Stimulated activated CD8-positive, alpha-beta memory T cell treated with anti-CD3 and anti-CD28 coated beads, Interleukin-15, amount 100 ng/mL, for 24 hours (primary cell): ENCODE measurements around the gene ZNF555.
"Not testable (repeated sequence)": the region's sequence is repeated elsewhere in the genome, so short reads cannot be mapped to it uniquely, and the experiment has no call there.

Experiments
- DNase-seq: peaks from one replicate; pipeline ENCODE4 v3.0.0-alpha.2; 2020; ENCODE audit warnings: low read depth

Gene ZNF555

DNA sequence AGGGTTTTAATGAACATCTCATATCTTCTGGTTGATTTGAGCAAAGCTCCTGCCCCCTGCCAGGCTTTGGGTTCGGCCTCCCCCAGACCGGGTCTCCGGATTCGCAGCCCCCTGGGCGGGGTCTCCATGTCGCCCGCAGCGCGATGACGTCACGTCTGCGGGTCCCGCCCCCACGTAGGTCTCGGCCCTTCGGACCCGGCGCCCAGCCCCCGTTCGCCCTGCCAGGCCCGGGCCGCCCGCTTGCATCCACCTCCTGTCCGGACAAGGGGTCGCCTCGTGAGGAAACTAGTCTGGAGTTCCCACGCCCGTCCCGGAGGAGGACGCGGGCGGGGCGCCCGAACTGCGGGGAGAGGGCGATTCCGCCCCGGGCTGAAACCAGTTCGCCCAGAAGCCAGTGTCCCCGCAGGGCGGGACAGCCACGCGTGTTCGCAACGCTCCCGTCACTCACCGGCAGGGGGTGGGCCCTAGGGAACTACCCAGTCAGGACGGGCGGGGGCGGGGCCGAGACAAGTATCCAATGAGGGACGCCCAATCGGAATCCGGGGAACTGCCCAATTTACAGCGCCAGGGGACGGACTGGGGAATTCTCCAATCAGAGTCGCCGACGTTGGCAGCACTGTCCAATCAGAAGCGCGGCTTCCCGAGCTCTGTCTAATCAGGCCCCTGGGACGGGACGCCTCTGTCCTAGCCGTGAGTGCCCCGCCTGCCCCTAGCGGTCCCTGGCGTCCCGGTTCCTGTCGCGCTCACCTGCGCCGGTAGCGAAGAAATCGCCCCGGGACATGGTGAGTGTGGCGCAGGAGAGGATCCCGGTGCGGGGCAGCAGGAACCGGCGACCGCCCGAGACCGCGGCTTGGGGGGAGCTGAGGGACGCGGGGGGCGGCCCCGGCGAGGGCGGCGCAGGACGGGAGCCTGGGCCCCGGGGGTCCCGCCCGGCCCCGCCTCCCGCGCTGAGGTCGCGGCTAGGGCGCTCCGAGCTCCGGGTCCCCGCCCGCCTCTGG lies at the start of gene ZNF555:
TSS of gene ZNF555 (plus strand) at position 682 of the 998 bp plus-strand sequence. CDS start at position 780, 98 bp downstream.
- peak; percentile 82 for DNase-seq

DNA sequence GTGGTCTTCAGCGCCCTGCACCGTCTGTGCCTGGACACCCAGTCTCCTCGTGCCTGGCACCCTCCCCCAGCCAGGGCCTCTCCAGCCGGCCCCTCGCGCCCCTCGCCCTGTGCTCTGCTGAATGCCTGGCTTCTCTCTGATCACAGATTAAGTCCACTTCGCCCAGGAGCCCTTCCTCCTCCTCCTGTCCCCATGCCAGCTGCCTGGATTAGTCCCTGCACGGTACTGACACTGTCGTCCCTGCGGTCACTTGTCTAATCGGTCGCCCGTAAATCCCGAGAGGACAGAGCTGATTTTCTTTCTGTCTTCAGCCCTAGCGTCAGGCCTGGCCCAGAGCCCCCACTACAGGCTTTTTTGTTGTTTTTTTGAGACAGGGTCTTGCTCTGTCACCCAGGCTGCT lies 49.4 kb upstream of the ZNF555 start:
- no peak for DNase-seq

DNA sequence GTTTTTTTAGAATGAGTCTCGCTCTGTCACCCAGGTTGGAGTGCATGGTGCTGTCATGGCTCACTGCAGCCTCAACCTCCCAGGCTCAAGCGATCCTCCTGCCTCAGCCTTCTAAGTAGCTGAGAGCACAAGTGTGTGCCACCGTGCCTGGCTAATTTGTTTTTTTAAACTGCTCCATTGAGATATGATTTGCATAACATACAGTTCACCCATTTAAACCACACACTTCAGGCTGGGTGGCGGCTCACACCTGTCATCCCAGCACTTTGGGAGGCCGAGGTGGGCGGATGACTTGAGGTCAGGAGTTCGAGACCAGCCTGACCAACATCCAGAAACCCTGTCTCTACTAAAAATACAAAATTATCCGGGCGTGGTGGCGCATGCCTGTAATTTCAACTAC lies 48.6 kb upstream of the ZNF555 start:
- not testable (repeated sequence) for DNase-seq

DNA sequence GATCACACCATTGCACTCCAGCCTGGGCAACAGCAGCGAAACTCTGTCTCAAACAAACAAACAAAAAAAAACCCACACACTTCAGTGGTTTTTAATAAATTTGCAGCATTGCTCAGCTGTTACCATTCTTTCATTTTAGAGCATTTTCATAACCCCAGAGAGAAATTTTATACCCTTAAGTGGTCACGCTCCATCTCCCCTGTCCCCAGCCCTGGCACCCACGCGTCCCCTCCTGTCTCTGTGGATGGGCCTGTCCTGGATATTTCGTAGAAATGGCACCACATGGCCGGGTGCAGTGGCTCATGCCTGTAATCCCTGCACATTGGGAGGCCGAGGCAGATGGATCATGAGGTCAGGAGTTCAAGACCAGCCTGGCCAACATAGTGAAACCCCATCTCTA lies 48.1 kb upstream of the ZNF555 start:
- no peak for DNase-seq

DNA sequence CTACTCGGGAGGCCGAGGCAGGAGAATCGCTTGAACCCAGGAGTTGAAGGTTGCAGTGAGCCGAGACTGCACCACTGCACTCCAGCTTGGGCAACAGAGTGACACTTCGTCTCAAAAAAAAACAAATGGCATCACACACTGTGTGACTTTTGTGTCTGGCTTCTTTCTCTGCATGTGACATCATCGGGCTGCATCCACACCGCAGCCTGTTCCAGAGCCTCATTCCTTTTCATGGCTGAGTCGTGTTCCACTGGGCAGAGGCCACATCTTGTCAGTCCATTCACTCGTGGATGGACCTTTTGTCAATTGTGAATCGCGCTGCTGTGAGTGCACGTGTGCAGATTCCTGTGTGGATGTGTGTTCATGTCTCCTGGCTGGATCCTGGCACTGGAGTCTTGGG lies 47.7 kb upstream of the ZNF555 start:
- DNase-seq: no peak

DNA sequence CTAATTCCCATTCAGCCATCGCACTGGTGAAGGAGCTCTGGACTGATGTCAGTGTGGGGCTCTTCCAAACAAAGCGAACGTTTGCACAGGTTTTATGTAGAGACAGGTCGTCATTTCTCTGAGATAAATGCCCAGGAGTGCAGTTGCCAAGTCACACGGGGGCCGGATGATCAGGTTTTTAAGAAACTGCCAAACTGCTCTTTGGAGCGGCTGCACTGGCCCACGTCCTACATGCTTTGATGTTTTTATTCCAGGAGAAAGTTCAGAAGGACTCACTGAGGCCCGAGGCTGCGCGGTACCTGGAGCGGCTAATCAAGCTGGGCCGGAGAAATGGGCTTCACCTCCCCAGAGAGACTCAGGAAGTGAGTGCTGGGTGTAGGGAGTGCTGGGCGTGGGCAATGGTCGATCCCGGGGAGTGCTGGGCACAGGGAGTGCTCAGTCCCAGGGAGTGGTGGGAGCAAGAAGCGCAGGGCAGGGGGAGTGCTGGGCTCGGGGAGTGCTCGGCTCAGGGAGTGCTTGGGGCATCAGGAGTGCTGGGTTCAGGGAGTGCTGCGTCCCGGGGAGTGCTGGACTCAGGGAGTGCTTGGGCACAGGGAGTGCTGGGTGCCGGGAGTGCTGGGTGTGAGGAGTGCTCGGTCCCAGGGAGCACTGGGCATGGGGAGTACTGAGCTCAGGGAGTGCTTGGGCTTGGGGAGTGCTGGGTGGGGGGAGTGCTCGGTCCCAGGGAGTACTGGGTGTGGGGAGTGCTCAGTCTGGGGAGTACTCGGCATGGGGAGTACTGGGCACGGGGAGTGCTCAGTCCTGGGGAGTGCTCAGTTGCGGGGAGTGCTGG lies 45.2 kb upstream of the ZNF555 start:
- no peak for DNase-seq

DNA sequence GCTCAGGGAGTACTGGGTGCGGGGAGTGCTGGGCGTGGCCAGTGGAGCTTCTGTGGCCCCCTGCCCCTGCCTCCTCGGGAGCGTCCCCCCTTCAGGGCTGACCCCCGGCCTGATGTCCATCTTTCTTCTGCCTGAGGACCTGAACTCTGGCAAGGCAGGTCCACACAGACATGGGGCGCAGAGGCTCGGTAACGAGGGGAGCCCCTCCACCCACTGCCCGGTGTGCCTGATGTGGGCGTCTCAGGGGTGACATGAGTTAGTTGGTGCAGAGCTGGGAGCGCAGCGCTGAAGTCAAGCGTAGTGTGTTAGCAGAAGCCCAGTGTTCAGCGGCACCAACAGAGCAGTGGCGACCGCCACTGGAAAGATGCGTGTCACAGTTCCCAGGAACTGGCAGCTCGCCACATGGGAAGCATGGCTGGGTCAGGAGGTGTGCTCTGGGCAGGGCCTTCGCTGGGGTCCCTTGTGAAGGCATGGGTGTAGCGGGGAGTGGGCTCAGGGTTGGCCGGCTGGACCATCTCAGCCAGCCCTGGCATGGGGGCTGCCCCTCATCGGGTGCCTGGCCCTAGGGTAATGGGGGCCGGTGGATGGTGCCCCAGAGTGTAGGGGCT lies 44.5 kb upstream of the ZNF555 start:
- DNase-seq: no peak

DNA sequence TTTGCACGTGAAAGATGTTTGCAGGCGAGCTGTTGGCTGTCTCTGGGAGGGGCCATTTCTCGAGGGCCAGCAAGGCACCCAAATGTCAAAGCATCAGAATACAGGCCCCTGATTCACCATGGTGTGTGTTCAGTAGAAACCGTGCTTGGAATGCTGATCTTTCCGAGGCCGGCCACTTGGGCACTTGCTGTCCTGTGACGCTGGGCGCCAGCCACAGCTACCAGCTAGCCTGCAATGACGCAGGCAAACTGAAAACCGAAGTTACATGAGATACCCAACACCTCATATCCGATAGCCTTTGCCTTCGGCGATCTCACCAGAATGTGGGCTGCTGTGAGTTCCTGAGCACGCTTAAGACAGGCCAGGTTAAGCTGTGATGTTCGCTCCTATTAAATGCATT lies 44.0 kb upstream of the ZNF555 start:
- DNase-seq: no peak

DNA sequence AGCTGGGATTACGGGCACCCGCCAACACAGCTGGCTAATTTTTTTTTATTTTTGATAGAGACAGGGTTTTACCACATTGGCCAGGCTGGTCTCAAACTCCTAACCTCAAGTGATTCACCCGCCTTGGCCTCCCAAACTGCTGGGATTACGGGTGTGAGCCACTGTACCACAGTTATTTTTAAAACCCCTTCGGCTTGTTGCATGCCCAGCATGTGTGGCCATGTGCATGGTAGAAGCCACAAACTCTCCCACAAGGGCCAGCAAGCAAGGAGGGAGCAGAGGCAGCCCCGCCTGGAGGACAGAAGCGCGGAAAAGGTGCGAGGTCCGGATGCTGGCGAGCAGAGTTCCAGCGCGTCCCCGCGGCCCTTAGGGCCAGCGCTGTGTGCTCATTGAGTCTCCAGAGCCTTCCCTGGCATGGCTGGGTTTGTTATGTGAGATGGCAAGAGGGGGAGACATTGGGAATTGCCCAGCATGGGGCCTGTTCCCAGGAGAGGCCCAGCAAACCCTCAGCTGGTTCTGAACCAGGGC lies 43.1 kb upstream of the ZNF555 start:
- DNase-seq: no peak

DNA sequence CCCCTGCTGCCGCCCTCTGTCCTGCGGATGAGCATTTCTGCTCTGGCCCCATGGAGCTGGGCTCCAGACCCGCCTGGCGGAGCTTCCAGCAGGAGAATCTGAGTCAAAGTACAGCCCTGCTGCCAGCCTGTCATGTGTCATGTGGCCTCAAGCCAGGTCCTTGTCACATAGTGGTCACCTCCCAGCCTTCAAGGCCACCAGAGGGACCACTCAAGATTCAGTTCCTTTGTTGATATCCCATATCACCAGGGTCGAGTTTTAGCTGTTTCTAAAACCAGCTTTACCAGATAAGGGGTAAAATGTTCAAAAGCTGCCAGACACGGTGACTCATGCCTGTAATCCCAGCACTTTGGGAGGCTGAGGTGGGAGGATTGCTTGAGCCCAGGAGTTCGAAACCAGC lies 42.5 kb upstream of the ZNF555 start:
- no peak for DNase-seq

DNA sequence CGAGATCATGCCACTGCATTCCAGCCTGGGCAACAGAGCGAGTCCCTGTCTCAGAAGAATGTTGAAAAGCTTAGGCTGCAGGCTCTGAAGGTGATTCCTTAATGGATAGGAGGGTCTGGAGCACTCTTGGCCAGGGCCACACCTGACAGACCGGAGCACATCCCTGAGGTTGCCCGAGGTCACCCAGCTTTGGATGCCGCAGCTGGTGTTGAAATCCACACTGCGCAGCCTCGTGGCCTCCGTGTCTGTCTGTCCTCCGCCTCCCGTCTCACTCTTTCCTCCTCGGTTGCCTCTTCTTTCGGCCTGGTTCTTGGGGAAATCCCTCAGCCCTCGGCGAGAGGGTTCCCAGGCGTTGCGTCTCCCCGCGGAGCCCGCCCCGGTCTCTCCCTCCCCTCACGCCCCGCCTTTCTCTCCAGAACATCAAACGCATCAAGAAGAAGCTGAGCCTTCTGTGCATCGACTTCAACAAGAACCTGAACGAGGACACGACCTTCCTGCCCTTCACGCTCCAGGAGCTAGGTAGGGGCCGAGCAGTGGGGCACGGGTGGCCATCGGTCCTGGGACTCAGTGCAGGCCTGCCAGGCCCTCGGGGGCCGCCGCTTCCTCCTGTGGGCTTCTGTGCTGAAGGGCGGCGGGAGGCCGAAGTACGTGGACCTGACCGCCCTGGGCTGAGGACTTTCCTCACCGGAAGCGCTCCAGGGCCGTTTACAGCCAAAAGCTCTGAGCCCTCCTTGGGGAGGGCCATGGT lies 41.8 kb upstream of the ZNF555 start:
- DNase-seq: no peak

DNA sequence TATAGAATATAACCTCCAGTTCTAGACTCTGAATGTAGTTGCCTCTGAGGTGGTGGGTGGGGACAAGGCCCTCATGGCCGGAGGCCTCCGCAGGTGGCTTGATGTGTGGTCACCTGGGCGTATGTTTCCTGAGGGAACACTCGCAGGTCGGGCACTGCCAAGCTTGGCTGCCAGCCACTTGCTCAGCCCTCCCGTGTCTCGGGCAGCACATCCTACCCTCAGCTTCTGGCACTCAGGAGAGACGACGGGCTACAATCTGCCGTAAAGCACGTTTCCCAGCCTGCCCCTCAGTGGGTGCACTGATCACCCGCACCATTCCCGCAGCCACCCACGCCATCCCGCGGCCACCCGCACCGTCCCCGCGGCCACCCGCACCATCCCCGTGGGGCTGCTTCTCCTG lies 40.8 kb upstream of the ZNF555 start:
- no peak for DNase-seq

DNA sequence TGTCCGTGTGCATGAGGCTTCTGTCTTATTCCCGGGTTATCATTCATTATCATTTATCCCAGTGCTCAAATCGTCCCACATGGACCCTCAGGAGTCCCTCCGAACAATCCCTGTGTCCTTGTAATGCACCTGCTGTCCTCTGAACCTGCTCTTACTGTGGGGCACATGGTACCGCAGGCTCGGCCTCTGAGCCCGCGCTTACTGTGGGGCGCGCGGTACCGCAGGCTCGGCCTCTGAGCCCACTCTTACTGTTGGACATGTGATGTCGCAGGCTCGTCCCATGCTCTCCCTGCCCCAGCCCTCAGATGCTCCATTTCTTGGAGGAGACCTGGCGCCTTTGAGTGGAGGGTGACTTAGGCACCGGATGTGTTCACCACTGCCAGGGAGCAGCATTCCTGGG lies 38.4 kb upstream of the ZNF555 start:
- no peak for DNase-seq

DNA sequence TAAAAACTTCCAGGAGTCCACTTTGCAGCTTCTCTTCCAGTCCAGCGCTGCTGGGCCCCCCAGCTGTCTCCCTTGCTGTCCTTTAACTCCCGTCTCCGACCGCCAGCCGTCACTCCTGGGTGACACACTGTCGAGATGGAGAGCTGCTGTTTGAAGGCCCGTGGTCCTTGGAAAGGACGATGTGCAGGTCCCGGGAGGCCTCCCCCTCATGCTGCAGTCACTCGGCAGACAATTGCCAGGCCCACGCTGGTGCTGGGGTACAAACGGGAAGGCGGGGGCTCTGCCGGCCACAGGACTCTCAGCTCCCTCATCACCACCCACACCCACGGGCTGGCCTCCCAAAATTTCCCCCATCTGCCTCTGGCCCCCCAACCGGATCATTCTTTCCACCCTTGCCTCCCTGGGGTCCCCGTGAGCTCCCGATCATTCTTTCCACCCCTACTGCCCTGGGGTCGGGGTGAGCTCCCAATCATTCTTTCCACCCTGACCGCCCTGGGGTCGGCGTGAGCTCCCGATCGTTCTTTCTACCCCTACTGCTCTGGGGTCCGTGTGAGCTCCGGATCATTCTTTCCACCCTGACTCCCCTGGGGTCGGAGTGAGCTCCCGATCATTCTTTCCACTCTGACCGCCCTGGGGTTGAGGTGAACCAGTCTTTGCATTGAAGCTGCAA lies 37.7 kb upstream of the ZNF555 start:
- no peak for DNase-seq

DNA sequence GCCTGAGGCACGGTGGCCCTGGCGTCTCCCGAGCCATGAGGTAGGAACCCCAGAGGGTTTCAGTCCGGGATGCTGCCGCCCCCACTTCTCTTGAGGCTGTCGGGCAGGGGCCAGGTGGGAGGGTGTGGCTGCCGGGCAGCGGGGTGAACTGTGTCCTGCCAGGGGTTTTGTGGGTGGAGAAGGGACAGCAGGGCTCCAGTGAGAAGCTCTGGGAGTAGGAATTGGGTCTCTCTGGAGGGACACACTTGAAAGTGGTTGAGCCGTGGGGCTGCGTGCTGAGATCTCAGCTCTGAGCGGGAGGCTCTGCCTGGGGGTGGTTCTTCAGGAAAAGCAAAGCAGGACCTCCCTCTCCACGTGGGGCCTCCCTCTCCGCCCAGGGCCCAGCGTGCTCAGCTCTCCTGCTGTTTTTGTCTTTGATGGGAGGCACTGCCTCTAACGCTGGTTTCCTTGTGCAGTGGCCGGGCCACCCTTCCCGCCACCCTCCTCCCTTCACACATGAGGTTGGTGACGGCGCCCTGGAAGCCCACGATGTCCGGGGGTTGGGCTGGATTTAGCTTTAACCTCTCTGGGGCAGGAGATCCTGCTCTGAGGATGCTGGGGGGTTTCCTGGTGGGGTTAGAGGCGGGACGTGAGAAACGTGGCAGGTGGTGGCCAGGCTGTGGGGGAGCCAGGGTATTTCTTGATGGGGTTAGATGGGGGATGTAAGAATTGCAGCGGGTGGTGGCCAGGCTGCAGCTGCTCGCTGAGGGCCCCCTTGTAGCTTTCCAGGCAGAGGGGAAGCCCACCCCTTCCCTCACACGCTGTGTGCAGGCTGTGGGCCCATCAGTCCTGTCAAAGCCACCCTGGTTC lies 36.9 kb upstream of the ZNF555 start:
- DNase-seq: no peak

DNA sequence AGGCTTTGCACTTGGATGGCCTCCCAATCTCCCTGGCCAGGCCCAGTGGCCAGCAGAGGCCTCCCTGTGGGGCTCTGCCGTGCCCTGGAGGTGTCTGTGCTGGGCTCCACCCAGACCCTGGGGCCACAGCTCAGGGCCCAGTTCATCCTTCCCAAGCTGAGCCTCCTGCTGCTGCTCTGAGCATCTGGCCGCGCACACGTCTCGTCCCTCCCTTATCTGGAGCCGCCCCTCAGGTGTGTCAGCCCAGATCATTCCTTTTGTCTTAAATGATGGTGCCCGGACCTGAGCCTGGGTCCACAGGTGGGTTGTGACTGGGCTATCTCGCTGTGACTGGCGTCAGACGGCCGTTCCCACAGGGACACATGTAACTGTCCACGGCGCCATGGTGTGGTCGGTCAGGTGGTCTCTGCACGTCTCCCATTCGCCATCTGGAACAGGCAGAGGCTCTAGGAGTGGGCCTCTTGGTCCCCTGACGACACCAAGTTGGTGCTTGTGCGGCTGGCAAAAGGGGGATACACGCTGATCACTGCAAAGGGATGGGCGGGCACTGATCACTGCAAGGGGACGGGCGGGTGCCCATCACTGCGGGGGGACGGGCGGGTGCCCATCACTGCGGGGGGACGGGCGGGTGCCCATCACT lies 35.9 kb upstream of the ZNF555 start:
- DNase-seq: no peak

DNA sequence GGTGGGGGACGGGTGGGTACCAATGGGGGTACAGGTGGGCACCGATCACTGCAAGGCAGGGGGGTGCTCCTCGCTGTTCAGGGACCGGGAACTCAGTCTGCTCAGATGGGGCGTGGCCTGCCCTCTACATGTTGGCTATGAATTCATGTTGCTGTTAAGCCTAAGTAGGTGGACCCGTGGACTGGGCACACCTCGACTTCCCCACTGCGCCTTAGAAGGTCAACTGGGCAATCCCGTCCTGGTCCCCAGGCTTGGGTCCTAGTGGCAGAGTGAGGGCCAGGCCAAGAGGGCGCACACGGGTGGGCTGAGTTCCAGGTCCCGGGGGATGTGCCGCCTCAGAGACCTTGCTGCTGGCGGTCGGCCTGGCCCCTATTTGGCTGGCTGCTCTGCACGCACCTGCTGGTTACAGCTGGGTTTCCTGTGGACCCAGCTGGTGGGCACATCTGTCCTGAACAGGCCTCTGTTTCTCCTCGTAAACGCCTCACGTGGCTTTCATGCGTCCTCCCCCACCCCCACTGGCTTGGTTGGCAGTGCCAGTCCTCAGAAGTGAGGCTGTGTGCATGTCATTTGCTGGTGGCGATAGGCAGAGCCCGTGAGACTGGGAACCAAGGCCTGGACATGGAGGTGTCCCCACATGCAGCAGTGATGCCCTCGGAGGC lies 35.2 kb upstream of the ZNF555 start:
- no peak for DNase-seq

DNA sequence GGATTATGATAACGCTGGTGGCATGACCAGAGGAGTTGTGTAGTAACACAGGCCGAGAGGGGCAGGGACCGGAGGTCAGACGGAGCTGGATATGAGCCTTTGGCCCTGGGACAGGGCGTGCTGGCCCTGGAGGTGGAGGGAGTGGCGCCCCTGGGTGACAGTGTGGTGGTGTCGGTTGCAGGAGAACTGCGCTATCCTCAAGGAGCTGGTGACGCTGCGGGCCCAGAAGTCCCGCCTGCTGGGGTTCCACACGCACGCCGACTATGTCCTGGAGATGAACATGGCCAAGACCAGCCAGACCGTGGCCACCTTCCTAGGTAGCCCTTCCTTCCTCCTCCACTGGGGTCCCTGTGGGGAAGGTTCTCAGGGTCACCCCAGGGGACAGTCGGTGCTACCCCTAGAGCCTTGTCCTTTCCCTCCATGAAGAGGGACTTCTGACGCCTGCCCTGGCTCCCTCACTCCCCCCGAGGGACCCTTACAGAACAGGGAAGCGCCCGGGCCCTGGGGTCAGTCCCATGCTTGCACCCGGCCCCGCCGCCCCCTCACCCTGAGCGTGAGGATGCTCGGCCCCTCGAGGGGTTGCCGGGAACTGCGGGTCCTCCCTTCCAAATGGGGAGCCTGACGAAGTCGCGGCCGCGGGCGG lies 34.4 kb upstream of the ZNF555 start:
- no peak for DNase-seq
